SKM-1 treated with dmso at 0.1 percent for 144 hours (cell line): ENCODE data around the gene CLDN14.

ENCODE experiments used
- DNase-seq: peaks from one replicate; lab custom pipeline; 2025; ENCODE audit not compliant: unreplicated experiment; lab: John Stamatoyannopoulos, UW

The CLDN14 gene

GRCh38 chr21:36479415-36480402, at the start of gene CLDN14:
CLDN14 (minus strand) TSS chr21:36480122; CDS start chr21:36461695, 18,427 bp downstream.
- no peak for DNase-seq

GRCh38 chr21:36528716-36529115, 48.8 kb upstream of the CLDN14 start:
- no peak for DNase-seq

- no peak for DNase-seq
Measured at GRCh38 chr21:36527317-36527716, 47.4 kb upstream of the CLDN14 start.

- DNase-seq = no peak
Measured at GRCh38 chr21:36526104-36526503, 46.2 kb upstream of the CLDN14 start.

- no peak for DNase-seq
Measured at GRCh38 chr21:36524477-36524876, 44.6 kb upstream of the CLDN14 start.

GRCh38 chr21:36522219-36522808, 42.4 kb upstream of the CLDN14 start:
- DNase-seq = no peak

GRCh38 chr21:36518883-36519492, 39.1 kb upstream of the CLDN14 start:
- DNase-seq = no peak

GRCh38 chr21:36517366-36518075, 37.6 kb upstream of the CLDN14 start:
- DNase-seq = no peak

GRCh38 chr21:36516281-36516680, 36.4 kb upstream of the CLDN14 start:
- no peak for DNase-seq

- DNase-seq = no peak
Measured at GRCh38 chr21:36513430-36513829, 33.5 kb upstream of the CLDN14 start.

- DNase-seq = no peak
Measured at GRCh38 chr21:36512971-36513370, 33.0 kb upstream of the CLDN14 start.

GRCh38 chr21:36511484-36512220, 31.7 kb upstream of the CLDN14 start:
- DNase-seq = no peak

GRCh38 chr21:36510911-36511310, 31.0 kb upstream of the CLDN14 start:
- no peak for DNase-seq

GRCh38 chr21:36509973-36510664, 30.2 kb upstream of the CLDN14 start:
- DNase-seq = no peak

GRCh38 chr21:36508948-36509347, 29.0 kb upstream of the CLDN14 start:
- no peak for DNase-seq

- no peak for DNase-seq
Measured at GRCh38 chr21:36507397-36508018, 27.6 kb upstream of the CLDN14 start.

GRCh38 chr21:36506482-36506881, 26.6 kb upstream of the CLDN14 start:
- no peak for DNase-seq

- peak; percentile 8 for DNase-seq
Measured at GRCh38 chr21:36504067-36505058, 24.4 kb upstream of the CLDN14 start.
